ENCODE results near the gene EML5. TPM values are rescaled to one million over a fixed set of nuclear protein-coding genes. Genes with fewer than 3 reads are reported as not detected.
A peak's percentile ranks its signal among the peaks of the same experiment; 100 is the strongest.

Gene EML5
- total RNA-seq, 1 experiment from 2014 or later = not detected

- DNase-seq (ENCODE audit: low spot score) = peak; percentile 44
- in situ Hi-C loops (cut with HindIII; ENCODE audit: low sequenced_read_pairs) = no loop called here
These were observed 200.7 kb downstream of the EML5 start for GRCh38 chr14:88592031-88592430.

- in situ Hi-C loops (cut with HindIII; ENCODE audit: low sequenced_read_pairs) = no loop called here
- no peak for DNase-seq (ENCODE audit: low spot score)
These were observed 202.6 kb downstream of the EML5 start for GRCh38 chr14:88590173-88590572.

GRCh38 chr14:88588081-88588480 is 204.7 kb downstream of the EML5 start:
- DNase-seq (ENCODE audit: low spot score) = no peak
- in situ Hi-C loops (cut with HindIII; ENCODE audit: low sequenced_read_pairs) = no loop called here

GRCh38 chr14:88584451-88584850 is 208.3 kb downstream of the EML5 start:
- no peak for DNase-seq (ENCODE audit: low spot score)
- in situ Hi-C loops (cut with HindIII; ENCODE audit: low sequenced_read_pairs) = no loop called here

- no peak for DNase-seq (ENCODE audit: low spot score)
- in situ Hi-C loops (cut with HindIII; ENCODE audit: low sequenced_read_pairs) = no loop called here
These were observed 216.5 kb downstream of the EML5 start for GRCh38 chr14:88576222-88576621.

GRCh38 chr14:88572117-88572516 is 220.6 kb downstream of the EML5 start:
- in situ Hi-C loops (cut with HindIII; ENCODE audit: low sequenced_read_pairs) = no loop called here
- DNase-seq (ENCODE audit: low spot score) = no peak

- in situ Hi-C loops (cut with HindIII; ENCODE audit: low sequenced_read_pairs) = no loop called here
- no peak for DNase-seq (ENCODE audit: low spot score)
These were observed 224.6 kb downstream of the EML5 start for GRCh38 chr14:88568196-88568595.

- no peak for DNase-seq (ENCODE audit: low spot score)
- in situ Hi-C loops (cut with HindIII; ENCODE audit: low sequenced_read_pairs) = no loop called here
These were observed 227.3 kb downstream of the EML5 start for GRCh38 chr14:88565427-88565826.

GRCh38 chr14:88563845-88564244 is 228.9 kb downstream of the EML5 start:
- DNase-seq (ENCODE audit: low spot score) = no peak
- in situ Hi-C loops (cut with HindIII; ENCODE audit: low sequenced_read_pairs) = no loop called here

GRCh38 chr14:88562831-88563686 is 229.7 kb downstream of the EML5 start, which contains the start of gene ZC3H14:
Gene ZC3H14, plus strand, starts transcription at chr14:88563037. Its CDS starts 97 bp downstream, at chr14:88563134.
- DNase-seq (ENCODE audit: low spot score) = peak; percentile 84

GRCh38 chr14:88562532-88562830 is 230.3 kb downstream of the EML5 start:
- no peak for DNase-seq (ENCODE audit: low spot score)

More at GRCh38 chr14:88562831-88563686, 229.7 kb downstream of the EML5 start, which contains the start of gene ZC3H14:
- in situ Hi-C loops (cut with HindIII; ENCODE audit: low sequenced_read_pairs) = no loop called here

More at GRCh38 chr14:88562532-88562830, 230.3 kb downstream of the EML5 start:
- in situ Hi-C loops (cut with HindIII; ENCODE audit: low sequenced_read_pairs) = no loop called here

Other genes with a start within 250 kb of the EML5 start
- 1.2 and 3.6 TPM in 2 replicates for gene PTPN21, start 237.9 kb downstream of the EML5 start, total RNA-seq (2014; rRNA removed; shearing (Covaris generic))
- 74.2 and 98.7 TPM in 2 replicates for gene ZC3H14, start 229.9 kb downstream of the EML5 start, total RNA-seq (2014; rRNA removed; shearing (Covaris generic))
- gene TTC8, start 31.7 kb upstream of the EML5 start, total RNA-seq (2014; rRNA removed; shearing (Covaris generic)) = 32.2 and 40.1 TPM in 2 replicates

Measured in G401 (cell line).